Spleen (tissue), 13 donors: Measurements from ENCODE around the gene FNDC5. TPM values are rescaled to one million over a fixed set of nuclear protein-coding genes. Genes with fewer than 3 reads are reported as not detected.

Experiments
- DNase-seq: peaks from one replicate; pipeline ENCODE4 v3.0.0-alpha.2; 2020
- H3K27ac ChIP-seq, 8 donors: fragments of 200-600 bp; sonication (generic) in 7 of 8; 1 replicate in 4 of 8; 2 replicates in 4 of 8; pipeline versions ENCODE4 v1.5.0 to v1.8.0; 2016 to 2021; ENCODE audit warnings: inconsistent platforms in 4 of 8, mild to moderate bottlenecking in 4 of 8, moderate library complexity in 1 of 8
- H3K27me3 ChIP-seq, 7 donors: fragments of 200-600 bp; sonication (generic) in 6 of 7; replicated peaks in 1 of 7; 1 replicate in 4 of 7; 2 replicates in 3 of 7; pipeline versions ENCODE4 v1.5.0 to v1.8.0; 2016 to 2021; ENCODE audit warnings: inconsistent platforms in 3 of 7, mild to moderate bottlenecking in 1 of 7
- H3K36me3 ChIP-seq, 6 donors: fragments of 200-600 bp; sonication (generic) in 5 of 6; 1 replicate in 4 of 6; 2 replicates in 2 of 6; pipeline versions ENCODE4 v1.5.0 to v1.8.0; 2016 to 2021; ENCODE audit warnings: inconsistent platforms in 2 of 6
- H3K4me1 ChIP-seq, 6 donors: fragments of 200-600 bp; sonication (generic) in 5 of 6; 1 replicate in 3 of 6; 2 replicates in 3 of 6; pipeline versions ENCODE4 v1.5.0 to v1.8.0; 2016 to 2021; ENCODE audit warnings: inconsistent platforms in 3 of 6
- H3K4me3 ChIP-seq, 8 donors: fragments of 200-600 bp; sonication (generic) in 7 of 8; 1 replicate in 4 of 8; 2 replicates in 4 of 8; pipeline versions ENCODE4 v1.5.0 to v1.8.0; 2016 to 2021; ENCODE audit warnings: inconsistent platforms in 4 of 8, mild to moderate bottlenecking in 4 of 8, moderate library complexity in 2 of 8
- H3K9me3 ChIP-seq, 8 donors: fragments of 200-600 bp; sonication (generic) in 7 of 8; 1 replicate in 4 of 8; 2 replicates in 4 of 8; pipeline versions ENCODE4 v1.5.0 to v1.8.0; 2016 to 2021; ENCODE audit warnings: inconsistent platforms in 4 of 8
- CTCF ChIP-seq, 11 experiments: fragments of 200-600 bp in 7 of 11; fragments of 450-650 bp in 4 of 11; sonication (generic) in 4 of 11; IDR thresholded peaks in 8 of 11; conservative IDR thresholded peaks in 3 of 11; 1 replicate in 7 of 11; 2 replicates in 4 of 11; pipeline versions ENCODE4 v1.4.0 to v1.8.0; 2016 to 2021; ENCODE audit warnings: antibody characterized with exemption in 11 of 11, inconsistent platforms in 4 of 11, mild to moderate bottlenecking in 1 of 11
- POLR2A ChIP-seq, 3 donors: fragments of 450-650 bp; IDR thresholded peaks; one replicate each; pipeline ENCODE4 v1.5.1; 2017; ENCODE audit warnings: antibody characterized with exemption in 3 of 3, mild to moderate bottlenecking in 1 of 3
- POLR2AphosphoS5 ChIP-seq, 3 donors: sonication (generic); formaldehyde crosslinking; IDR thresholded peaks; one replicate each; pipeline ENCODE4 v1.5.1; 2017; ENCODE audit warnings: antibody characterized with exemption in 3 of 3
- WGBS, 5 donors: extraction: QIAGEN DNeasy Blood & Tissue Kit in 3 of 5; methylation state at CpG; one replicate each; pipeline versions ENCODE4 v1.1.5 to v1.1.7; 2013 to 2018; 5-methylcytosine and 5-hydroxymethylcytosine counted together
- intact Hi-C: fragments of 100-400 bp; cut with DNase I; formaldehyde crosslinking; loops from one replicate; pipeline ENCODE4 v1.15.0; 2023; ENCODE audit warnings: low total_unique reads
- long read RNA-seq, 2 donors: transcript quantifications; one replicate each; lab custom pipeline, GENCODE V29; 2026
- polyA plus RNA-seq, 3 donors: library from polyadenylated mRNA; stranded (reverse); fragments of 200-250 nt; gene quantifications; one replicate each; pipeline ENCODE4 v1.2.1, GENCODE V29; 2013
- total RNA-seq, 7 donors: library from RNA; depleted of rRNA in 3 of 7; stranded (reverse); fragments of >200 nt in 3 of 7; fragmentation: NEBNext Ultra II Directional in 4 of 7; extraction: Animal tissue kit (Norgen Biotek cat#: 25700) in 4 of 7; gene quantifications; one replicate each; pipeline versions ENCODE4 v1.1.0 to v1.2.1, GENCODE V29; 2016 to 2021
- donor health status: healthy with polysubstance abuse.
- donor health status: DM: no; HTN: no; CAD: no; lungs with moderate emphysema.
- donor health status: DM: no; HTN: no; CAD: no.
- donor health status: Bipolar disorder and iron deficiency.
- donor health status: healthy.
- donor health status: DM: no; HTN: no; CAD: no.
- donor health status: DM: yes; HTN: yes; CAD: no.

The FNDC5 gene
- total RNA-seq, result not detected
- under 1 TPM in 2 of 3 donors, not detected in 1; 0.30 TPM for polyA plus RNA-seq
- long read RNA-seq, donor 1, result 0 reads
- long read RNA-seq, donor 2, result 0 reads

- intact Hi-C loops, result loop anchor here (5.0 kb wide), 1 partner anchor 158 kb away; no protein-coding TSS in a partner anchor
- 2 to 6% (median 2%) methylated on average over 11 to 99 of the region's 99 CpGs for WGBS, 5 donors
- Histone ChIP-seq H3K27ac (no peak within 1 kb of the TSS), H3K9me3 (no peaks in the 10 kb centered on the region), H3K4me3 (peak within 1 kb of the TSS in 7 of 8 donors; percentile 15 to 65 (median 28)), H3K4me1 (peaks cover 3 to 30% (median 24%) of the 10 kb centered on the region in 6 donors), H3K36me3 (peaks cover 0 to 14% (median 0%) of the 10 kb centered on the region in 6 donors), H3K27me3 (peaks cover 0 to 66% (median 26%) of the 10 kb centered on the region in 7 donors)
- DNase-seq, result no peak
- no peak for TF ChIP-seq POLR2A (IDR thresholded peaks at IDR 0.05)
- no peak for TF ChIP-seq CTCF (IDR thresholded peaks at IDR 0.05 in 8 of 11, conservative IDR thresholded peaks at IDR 0.05 in 3 of 11)
- no peak for TF ChIP-seq POLR2AphosphoS5 (IDR thresholded peaks at IDR 0.05)
Measured at GRCh38 chr1:32870615-32871363, at the start of gene FNDC5. TSS of gene FNDC5 (minus strand) at chr1:32870912.

GRCh38 chr1:32919811-32920733, 49.4 kb upstream of the FNDC5 start:
- WGBS, 5 donors, result 81 to 86% (median 83%) methylated on average over 11 of the region's 11 CpGs
- TF ChIP-seq POLR2A (IDR thresholded peaks at IDR 0.05) (no peak), POLR2AphosphoS5 (IDR thresholded peaks at IDR 0.05) (no peak), CTCF (IDR thresholded peaks at IDR 0.05 in 8 of 11, conservative IDR thresholded peaks at IDR 0.05 in 3 of 11) (no peak)

GRCh38 chr1:32918179-32918578, 47.5 kb upstream of the FNDC5 start:
- Histone ChIP-seq H3K36me3 (no peaks in the 10 kb centered on the region), H3K27ac (no peak overlapping the region), H3K4me1 (peaks cover 0 to 8% (median 0%) of the 10 kb centered on the region in 6 donors), H3K4me3 (no peak overlapping the region), H3K9me3 (no peaks in the 10 kb centered on the region), H3K27me3 (peaks cover 0 to 72% (median 10%) of the 10 kb centered on the region in 7 donors)
- no peak for TF ChIP-seq POLR2A (IDR thresholded peaks at IDR 0.05)
- no peak for TF ChIP-seq POLR2AphosphoS5 (IDR thresholded peaks at IDR 0.05)
- intact Hi-C loops, result no loop called here
- 27 to 57% (median 48%) methylated on average over 1 of the region's 1 CpG for WGBS, 5 donors
- no peak for DNase-seq

More at GRCh38 chr1:32919811-32920733, 49.4 kb upstream of the FNDC5 start:
- Histone ChIP-seq H3K4me1 (peaks cover 0 to 22% (median 7%) of the 10 kb centered on the region in 6 donors), H3K4me3 (no peak overlapping the region), H3K27me3 (peaks cover 0 to 91% (median 26%) of the 10 kb centered on the region in 7 donors), H3K36me3 (no peaks in the 10 kb centered on the region), H3K9me3 (no peaks in the 10 kb centered on the region), H3K27ac (no peak overlapping the region)
- intact Hi-C loops, result no loop called here
- no peak for DNase-seq

- DNase-seq, result no peak
- intact Hi-C loops, result no loop called here
Measured at GRCh38 chr1:32917521-32917920, 46.8 kb upstream of the FNDC5 start.

More at GRCh38 chr1:32917521-32917920, 46.8 kb upstream of the FNDC5 start:
- Histone ChIP-seq H3K36me3 (no peaks in the 10 kb centered on the region), H3K4me3 (no peak overlapping the region), H3K27ac (no peak overlapping the region), H3K4me1 (peaks cover 0 to 8% (median 0%) of the 10 kb centered on the region in 6 donors), H3K9me3 (no peaks in the 10 kb centered on the region), H3K27me3 (peaks cover 0 to 66% (median 10%) of the 10 kb centered on the region in 7 donors)
- TF ChIP-seq CTCF (IDR thresholded peaks at IDR 0.05 in 8 of 11, conservative IDR thresholded peaks at IDR 0.05 in 3 of 11) (no peak), POLR2AphosphoS5 (IDR thresholded peaks at IDR 0.05) (no peak), POLR2A (IDR thresholded peaks at IDR 0.05) (no peak)
- WGBS, 5 donors, result 18 to 36% (median 26%) methylated on average over 7 of the region's 7 CpGs
